PC-3 (cell line): ENCODE data around the gene MPPED1. TPM values are rescaled to one million over a fixed set of nuclear protein-coding genes. Genes with fewer than 3 reads are reported as not detected.

Experiments
- ATAC-seq: fragments of 200-7000 bp; cut with Tn5 transposase; 2 replicates; pipeline ENCODE4 v1.9.1; 2020; ENCODE audit warnings: mild to moderate bottlenecking, moderate library complexity
- BruUV-seq: library from RNA; stranded (reverse); fragments of 400-500 nt; replicated peaks from 2 replicates; lab custom pipeline; 2021; lab: Mats Ljungman, UMichigan
- CTCF ChIA-PET: fragments of 300-600 bp; sonication (Branson Sonifier 250); formaldehyde crosslinking; loops from one replicate; lab custom pipeline; 2022; ENCODE audit warnings: antibody characterized with exemption; lab: Charles Lee
- POLR2A ChIA-PET: fragments of 300-600 bp; sonication (Branson Sonifier 250); formaldehyde crosslinking; loops from one replicate; lab custom pipeline; 2022; ENCODE audit warnings: antibody characterized with exemption; ENCODE audit not compliant: unreplicated experiment; lab: Charles Lee
- DNase-seq: peaks from one replicate; pipeline ENCODE4 v3.0.0-alpha.2; 2015
- H2AFZ ChIP-seq: fragments of 300-600 bp; sonication (generic); 2 replicates; pipeline ENCODE4 v1.6.0; 2016; ENCODE audit warnings: antibody characterized with exemption, low read length
- H3F3A ChIP-seq: fragments of 300-600 bp; sonication (generic); one replicate; pipeline ENCODE4 v1.6.0; 2017; ENCODE audit warnings: antibody characterized with exemption, low read length, control low read depth, mild to moderate bottlenecking; ENCODE audit not compliant: unreplicated experiment
- H3K27ac ChIP-seq: fragments of 300-600 bp; sonication (generic); 2 replicates; pipeline ENCODE4 v1.5.1; 2016; ENCODE audit warnings: mild to moderate bottlenecking, low read length
- H3K27me3 ChIP-seq: fragments of 300-600 bp; sonication (generic); 2 replicates; pipeline ENCODE4 v1.6.1; 2016; ENCODE audit warnings: low read length, mixed read lengths
- H3K36me3 ChIP-seq: fragments of 300-600 bp; sonication (generic); 2 replicates; pipeline ENCODE4 v1.6.1; 2016; ENCODE audit warnings: low read depth, mixed run types, low read length, mixed read lengths
- H3K4me1 ChIP-seq: fragments of 300-600 bp; sonication (generic); 2 replicates; pipeline ENCODE4 v1.5.1; 2016; ENCODE audit warnings: low read length; ENCODE audit not compliant: insufficient read depth
- H3K4me2 ChIP-seq: fragments of 300-600 bp; sonication (generic); 2 replicates; pipeline ENCODE4 v1.6.0; 2016; ENCODE audit warnings: low read length
- H3K4me3 ChIP-seq: fragments of 300-600 bp; sonication (generic); 2 replicates; pipeline ENCODE4 v1.5.1; 2016; ENCODE audit warnings: mild to moderate bottlenecking, low read length, mixed read lengths
- H3K79me2 ChIP-seq: fragments of 300-600 bp; sonication (generic); 2 replicates; pipeline ENCODE4 v1.6.1; 2017; ENCODE audit warnings: low read length, mixed read lengths
- H3K9ac ChIP-seq: fragments of 300-600 bp; sonication (generic); 2 replicates; pipeline ENCODE4 v1.6.0; 2016; ENCODE audit warnings: mild to moderate bottlenecking, low read length
- H3K9me2 ChIP-seq: fragments of 300-600 bp; sonication (generic); replicated peaks from 2 replicates; pipeline ENCODE4 v1.6.1; 2016; ENCODE audit warnings: mixed run types, low read length, mixed read lengths
- H3K9me3 ChIP-seq: fragments of 300-600 bp; sonication (generic); 2 replicates; pipeline ENCODE4 v1.6.1; 2016; ENCODE audit warnings: low read length, mixed read lengths
- H4K20me1 ChIP-seq: fragments of 300-600 bp; sonication (generic); 2 replicates; pipeline ENCODE4 v1.6.1; 2016; ENCODE audit warnings: low read length, mixed read lengths
- EZH2 ChIP-seq: fragments of 300-600 bp; sonication (generic); IDR thresholded peaks from one replicate; pipeline ENCODE4 v1.6.1; 2017; ENCODE audit warnings: antibody characterized with exemption, mild to moderate bottlenecking, low read length; ENCODE audit not compliant: unreplicated experiment
- EZH2phosphoT487 ChIP-seq: fragments of 300-600 bp; sonication (generic); IDR thresholded peaks from 2 replicates; pipeline ENCODE4 v1.6.1; 2018; ENCODE audit warnings: mild to moderate bottlenecking, antibody characterized with exemption, low read length, borderline replicate concordance
- intact Hi-C: fragments of 100-400 bp; cut with micrococcal nuclease; formaldehyde crosslinking; loops from 2 replicates; pipeline ENCODE4 v1.9.0; 2023
- total RNA-seq: library from RNA; depleted of rRNA; stranded (reverse); fragments of >200 nt; gene quantifications from 2 replicates; pipeline ENCODE4 v1.2.3, GENCODE V29; 2014
- TF ChIP-seq, protein P1 (sequence below): fragments of 300-600 bp; sonication (generic); conservative IDR thresholded peaks from 2 replicates; pipeline ENCODE4 v1.5.1; 2017; ENCODE audit warnings: antibody characterized with exemption, low read depth, mild to moderate bottlenecking, low read length

The MPPED1 gene
- total RNA-seq, 1 experiment from 2014 or later, result not detected

DNA sequence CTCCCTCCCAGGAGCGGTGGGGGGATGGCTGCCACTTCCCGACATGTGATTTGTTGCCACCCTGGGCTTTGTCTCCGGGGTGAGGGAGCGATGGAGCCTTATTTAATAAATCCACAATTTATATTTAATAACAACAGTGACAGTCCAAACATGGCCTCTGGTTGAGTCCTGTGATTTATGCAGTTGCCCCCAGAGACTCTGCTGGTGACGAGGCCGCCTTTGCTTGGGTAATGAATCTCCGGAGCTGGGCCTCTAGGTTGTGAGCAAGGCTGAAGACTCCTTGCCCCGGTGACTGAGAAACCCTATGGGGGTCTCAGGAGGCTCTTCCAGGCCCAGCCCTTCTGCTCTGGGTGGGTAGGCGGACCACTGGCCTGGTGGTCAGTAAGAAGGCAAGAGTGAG is 16.7 kb downstream of the MPPED1 start:
- no peaks in the 10 kb centered on the region for H4K20me1 ChIP-seq
- H3F3A ChIP-seq, result no peaks in the 10 kb centered on the region
- no peak overlapping the region for H3K4me3 ChIP-seq
- ATAC-seq (no peak), DNase-seq (no peak)
- H3K27me3 ChIP-seq, result peaks cover 13% of the 10 kb centered on the region
- H3K9me2 ChIP-seq, result no peaks in the 10 kb centered on the region
- H3K9me3 ChIP-seq, result no peaks in the 10 kb centered on the region
- ChIA-PET POLR2A (no interaction called here), CTCF (no interaction called here)
- no peaks in the 10 kb centered on the region for H3K79me2 ChIP-seq
- no peak for TF ChIP-seq EZH2
- no peak for TF ChIP-seq EZH2phosphoT487
- TF ChIP-seq, protein P1, sequence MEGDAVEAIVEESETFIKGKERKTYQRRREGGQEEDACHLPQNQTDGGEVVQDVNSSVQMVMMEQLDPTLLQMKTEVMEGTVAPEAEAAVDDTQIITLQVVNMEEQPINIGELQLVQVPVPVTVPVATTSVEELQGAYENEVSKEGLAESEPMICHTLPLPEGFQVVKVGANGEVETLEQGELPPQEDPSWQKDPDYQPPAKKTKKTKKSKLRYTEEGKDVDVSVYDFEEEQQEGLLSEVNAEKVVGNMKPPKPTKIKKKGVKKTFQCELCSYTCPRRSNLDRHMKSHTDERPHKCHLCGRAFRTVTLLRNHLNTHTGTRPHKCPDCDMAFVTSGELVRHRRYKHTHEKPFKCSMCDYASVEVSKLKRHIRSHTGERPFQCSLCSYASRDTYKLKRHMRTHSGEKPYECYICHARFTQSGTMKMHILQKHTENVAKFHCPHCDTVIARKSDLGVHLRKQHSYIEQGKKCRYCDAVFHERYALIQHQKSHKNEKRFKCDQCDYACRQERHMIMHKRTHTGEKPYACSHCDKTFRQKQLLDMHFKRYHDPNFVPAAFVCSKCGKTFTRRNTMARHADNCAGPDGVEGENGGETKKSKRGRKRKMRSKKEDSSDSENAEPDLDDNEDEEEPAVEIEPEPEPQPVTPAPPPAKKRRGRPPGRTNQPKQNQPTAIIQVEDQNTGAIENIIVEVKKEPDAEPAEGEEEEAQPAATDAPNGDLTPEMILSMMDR, result no peak
- intact Hi-C loops, result no loop called here
- no peak overlapping the region for H2AFZ ChIP-seq
- H3K9ac ChIP-seq, result no peak overlapping the region
- no peaks in the 10 kb centered on the region for H3K36me3 ChIP-seq
- no TSS peak for BruUV-seq
- H3K4me2 ChIP-seq, result no peak overlapping the region
- no peaks in the 10 kb centered on the region for H3K4me1 ChIP-seq
- no peak overlapping the region for H3K27ac ChIP-seq

DNA sequence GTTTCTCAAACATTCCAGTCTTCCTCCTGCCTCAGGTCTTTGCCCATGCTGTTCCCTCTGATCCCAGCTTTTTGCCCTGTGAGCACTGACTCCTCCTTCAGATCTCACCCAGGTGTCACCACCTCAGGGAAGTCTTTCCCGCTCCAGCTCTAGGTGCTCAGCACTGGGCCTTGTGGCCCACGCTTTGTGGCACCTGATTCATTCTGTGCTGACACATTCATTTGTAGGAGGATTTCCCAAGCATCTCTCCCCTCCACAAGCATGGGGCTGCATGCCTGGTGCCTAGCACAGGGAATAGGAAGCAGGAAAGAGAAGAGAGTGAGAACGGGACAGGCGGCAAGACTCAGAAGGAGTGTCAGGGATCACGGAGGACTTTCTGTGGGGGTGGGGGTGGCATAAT is 17.6 kb downstream of the MPPED1 start:
- H3K9me2 ChIP-seq, result no peaks in the 10 kb centered on the region
- peaks cover 13% of the 10 kb centered on the region for H3K27me3 ChIP-seq
- no peak overlapping the region for H2AFZ ChIP-seq
- no peak overlapping the region for H3K4me2 ChIP-seq
- intact Hi-C loops, result no loop called here
- H3F3A ChIP-seq, result no peaks in the 10 kb centered on the region
- no peak overlapping the region for H3K4me3 ChIP-seq
- DNase-seq, result no peak
- CTCF ChIA-PET, result no interaction called here
- no peaks in the 10 kb centered on the region for H3K79me2 ChIP-seq
- H3K4me1 ChIP-seq, result no peaks in the 10 kb centered on the region
- POLR2A ChIA-PET, result no interaction called here
- BruUV-seq, result no TSS peak
- H3K36me3 ChIP-seq, result no peaks in the 10 kb centered on the region
- H3K9me3 ChIP-seq, result no peaks in the 10 kb centered on the region
- no peak overlapping the region for H3K9ac ChIP-seq
- TF ChIP-seq EZH2, result no peak
- TF ChIP-seq, protein P1, result no peak
- TF ChIP-seq EZH2phosphoT487, result no peak
- no peak overlapping the region for H3K27ac ChIP-seq
- no peaks in the 10 kb centered on the region for H4K20me1 ChIP-seq
- no peak for ATAC-seq

- Histone ChIP-seq H3K79me2 (no peaks in the 10 kb centered on the region), H3K9ac (no peak overlapping the region), H3F3A (no peaks in the 10 kb centered on the region), H3K27me3 (peaks cover 15% of the 10 kb centered on the region), H3K27ac (no peak overlapping the region), H3K4me3 (no peak overlapping the region), H3K36me3 (no peaks in the 10 kb centered on the region), H3K4me1 (no peaks in the 10 kb centered on the region), H4K20me1 (no peaks in the 10 kb centered on the region), H3K9me3 (no peaks in the 10 kb centered on the region), H2AFZ (no peak overlapping the region), H3K4me2 (no peak overlapping the region), H3K9me2 (no peaks in the 10 kb centered on the region)
- BruUV-seq, result no TSS peak
- ATAC-seq (no peak), DNase-seq (no peak)
- POLR2A ChIA-PET, result no interaction called here
- intact Hi-C loops, result no loop called here
- CTCF ChIA-PET, result no interaction called here
- TF ChIP-seq EZH2phosphoT487 (no peak), EZH2 (no peak)
- TF ChIP-seq, protein P1, result no peak
These were observed 20.2 kb downstream of the MPPED1 start for GRCh38 chr22:43431808-43432554.
